Esophagus squamous epithelium (tissue), 5 donors: ENCODE results near the gene ZNF366. TPM values are rescaled to one million over a fixed set of nuclear protein-coding genes. Genes with fewer than 3 reads are reported as not detected.

ENCODE experiments used
- DNase-seq: peaks from one replicate; lab custom pipeline; 2025; lab: John Stamatoyannopoulos, UW
- H3K27ac ChIP-seq, 4 donors: fragments of 200-600 bp; sonication (generic); one replicate each; pipeline ENCODE4 v1.5.1; 2016 to 2019; ENCODE audit warnings: mild to moderate bottlenecking in 1 of 4
- H3K27me3 ChIP-seq, 4 donors: fragments of 200-600 bp; sonication (generic); 1 replicate in 3 of 4; 2 replicates in 1 of 4; pipeline versions ENCODE4 v1.5.1 to v1.6.0; 2017 to 2021; ENCODE audit warnings: antibody characterized with exemption in 1 of 4
- H3K36me3 ChIP-seq, 3 donors: fragments of 200-600 bp; sonication (generic); one replicate each; pipeline ENCODE4 v1.5.1; 2016 to 2019
- H3K4me1 ChIP-seq, 3 donors: fragments of 200-600 bp; sonication (generic); one replicate each; pipeline ENCODE4 v1.5.1; 2017 to 2019
- H3K4me3 ChIP-seq, 4 donors: fragments of 200-600 bp; sonication (generic); 1 replicate in 3 of 4; 2 replicates in 1 of 4; pipeline ENCODE4 v1.5.1; 2016 to 2019; ENCODE audit warnings: mild to moderate bottlenecking in 2 of 4, moderate library complexity in 1 of 4
- H3K9me3 ChIP-seq, 3 donors: fragments of 200-600 bp; sonication (generic); one replicate each; pipeline ENCODE4 v1.5.1; 2016 to 2019
- POLR2A ChIP-seq, 4 donors: fragments of 450-650 bp; IDR thresholded peaks; one replicate each; pipeline ENCODE4 v1.6.1; 2017; ENCODE audit warnings: antibody characterized with exemption in 4 of 4, mild to moderate bottlenecking in 4 of 4, moderate library complexity in 3 of 4
- WGBS, 2 donors: methylation state at CpG; one replicate each; pipeline ENCODE4 v1.1.5; 2018; 5-methylcytosine and 5-hydroxymethylcytosine counted together
- intact Hi-C: fragments of 100-400 bp; cut with DNase I; formaldehyde crosslinking; loops from one replicate; pipeline ENCODE4 v1.15.0; 2022
- total RNA-seq, 4 donors: library from RNA; depleted of rRNA; stranded (reverse); fragments of >200 nt; gene quantifications; one replicate each; pipeline ENCODE4 v1.1.0, GENCODE V29; 2016
- TF ChIP-seq, protein P1 (sequence below), 6 experiments: fragments of 450-650 bp in 4 of 6; fragments of 200-600 bp in 2 of 6; sonication (generic) in 2 of 6; IDR thresholded peaks; one replicate each; pipeline ENCODE4 v1.5.1; 2016 to 2019; ENCODE audit warnings: antibody characterized with exemption in 6 of 6, mild to moderate bottlenecking in 4 of 6, moderate library complexity in 4 of 6
- donor health status: DM: yes; HTN: yes; CAD: no.

ZNF366 gene
- total RNA-seq, 4 donors from 2014 or later: 0.48 to 2.9 (median 1.4) TPM

- H3K36me3 ChIP-seq: no peaks in the 10 kb centered on the region
- H3K27me3 ChIP-seq: no peaks in the 10 kb centered on the region
- TF ChIP-seq, protein P1, sequence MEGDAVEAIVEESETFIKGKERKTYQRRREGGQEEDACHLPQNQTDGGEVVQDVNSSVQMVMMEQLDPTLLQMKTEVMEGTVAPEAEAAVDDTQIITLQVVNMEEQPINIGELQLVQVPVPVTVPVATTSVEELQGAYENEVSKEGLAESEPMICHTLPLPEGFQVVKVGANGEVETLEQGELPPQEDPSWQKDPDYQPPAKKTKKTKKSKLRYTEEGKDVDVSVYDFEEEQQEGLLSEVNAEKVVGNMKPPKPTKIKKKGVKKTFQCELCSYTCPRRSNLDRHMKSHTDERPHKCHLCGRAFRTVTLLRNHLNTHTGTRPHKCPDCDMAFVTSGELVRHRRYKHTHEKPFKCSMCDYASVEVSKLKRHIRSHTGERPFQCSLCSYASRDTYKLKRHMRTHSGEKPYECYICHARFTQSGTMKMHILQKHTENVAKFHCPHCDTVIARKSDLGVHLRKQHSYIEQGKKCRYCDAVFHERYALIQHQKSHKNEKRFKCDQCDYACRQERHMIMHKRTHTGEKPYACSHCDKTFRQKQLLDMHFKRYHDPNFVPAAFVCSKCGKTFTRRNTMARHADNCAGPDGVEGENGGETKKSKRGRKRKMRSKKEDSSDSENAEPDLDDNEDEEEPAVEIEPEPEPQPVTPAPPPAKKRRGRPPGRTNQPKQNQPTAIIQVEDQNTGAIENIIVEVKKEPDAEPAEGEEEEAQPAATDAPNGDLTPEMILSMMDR (IDR thresholded peaks at IDR 0.05): no peak
- no peak for TF ChIP-seq POLR2A (IDR thresholded peaks at IDR 0.05)
- DNase-seq: no peak
- H3K4me3 ChIP-seq: no peak overlapping the region
- WGBS, 2 donors: 52 to 64% methylated on average over 1 of the region's 1 CpG
- no peak overlapping the region for H3K27ac ChIP-seq
- peaks cover 0 to 40% (median 13%) of the 10 kb centered on the region in 3 donors for H3K4me1 ChIP-seq
- intact Hi-C loops: no loop called here
- H3K9me3 ChIP-seq: no peaks in the 10 kb centered on the region
These were observed 30.0 kb downstream of the ZNF366 start for GRCh38 chr5:72477176-72477575.

GRCh38 chr5:72476721-72477120 is 30.5 kb downstream of the ZNF366 start:
- TF ChIP-seq, protein P1 (IDR thresholded peaks at IDR 0.05): no peak
- TF ChIP-seq POLR2A (IDR thresholded peaks at IDR 0.05): no peak
- no peaks in the 10 kb centered on the region for H3K36me3 ChIP-seq
- intact Hi-C loops: no loop called here
- H3K9me3 ChIP-seq: no peaks in the 10 kb centered on the region
- DNase-seq: no peak
- H3K27ac ChIP-seq: no peak overlapping the region
- H3K4me1 ChIP-seq: peaks cover 0 to 40% (median 13%) of the 10 kb centered on the region in 3 donors
- 70 to 92% methylated on average over 2 to 3 of the region's 3 CpGs for WGBS, 2 donors
- no peaks in the 10 kb centered on the region for H3K27me3 ChIP-seq
- no peak overlapping the region for H3K4me3 ChIP-seq

- TF ChIP-seq, protein P1 (IDR thresholded peaks at IDR 0.05): no peak
- TF ChIP-seq POLR2A (IDR thresholded peaks at IDR 0.05): no peak
- Histone ChIP-seq H3K9me3 (no peaks in the 10 kb centered on the region), H3K4me1 (peaks cover 0 to 40% (median 13%) of the 10 kb centered on the region in 3 donors), H3K36me3 (no peaks in the 10 kb centered on the region), H3K27me3 (no peaks in the 10 kb centered on the region), H3K27ac (no peak overlapping the region), H3K4me3 (no peak overlapping the region)
- no peak for DNase-seq
- intact Hi-C loops: no loop called here
- 78 to 90% methylated on average over 2 of the region's 2 CpGs for WGBS, 2 donors
These were observed 30.9 kb downstream of the ZNF366 start for GRCh38 chr5:72476275-72476674.

- H3K27me3 ChIP-seq: no peaks in the 10 kb centered on the region
- TF ChIP-seq, protein P1 (IDR thresholded peaks at IDR 0.05): no peak
- no peak for TF ChIP-seq POLR2A (IDR thresholded peaks at IDR 0.05)
- H3K4me1 ChIP-seq: peaks cover 0 to 34% (median 13%) of the 10 kb centered on the region in 3 donors
- no peaks in the 10 kb centered on the region for H3K9me3 ChIP-seq
- no peaks in the 10 kb centered on the region for H3K36me3 ChIP-seq
- H3K4me3 ChIP-seq: no peak overlapping the region
- no peak overlapping the region for H3K27ac ChIP-seq
- no peak for DNase-seq
- intact Hi-C loops: no loop called here
These were observed 32.7 kb downstream of the ZNF366 start for GRCh38 chr5:72474516-72474915.

GRCh38 chr5:72474046-72474500 is 33.1 kb downstream of the ZNF366 start:
- TF ChIP-seq, protein P1 (IDR thresholded peaks at IDR 0.05): no peak
- no peak for TF ChIP-seq POLR2A (IDR thresholded peaks at IDR 0.05)
- WGBS, 2 donors: 50 to 92% methylated on average over 1 of the region's 1 CpG

More at GRCh38 chr5:72474046-72474500, 33.1 kb downstream of the ZNF366 start:
- Histone ChIP-seq H3K4me1 (peaks cover 0 to 29% (median 13%) of the 10 kb centered on the region in 3 donors), H3K36me3 (no peaks in the 10 kb centered on the region), H3K4me3 (no peak overlapping the region), H3K27me3 (no peaks in the 10 kb centered on the region), H3K9me3 (no peaks in the 10 kb centered on the region), H3K27ac (no peak overlapping the region)
- DNase-seq: no peak
- intact Hi-C loops: no loop called here
